Tibial artery (tissue), 4 donors: ENCODE data around the gene THADA.

Experiments
- DNase-seq, 2 donors: peaks; one replicate each; pipeline ENCODE4 v3.0.0-alpha.2; 2019
- H3K27ac ChIP-seq, 2 donors: fragments of 200-600 bp; sonication (generic) in 1 of 2; 1 replicate in 1 of 2; 2 replicates in 1 of 2; pipeline ENCODE4 v1.5.1; 2018 to 2019; ENCODE audit warnings: mild to moderate bottlenecking in 1 of 2
- H3K27me3 ChIP-seq, 2 donors: fragments of 200-600 bp; sonication (generic) in 1 of 2; one replicate each; pipeline versions ENCODE4 v1.5.1 to v1.6.0; 2016 to 2019
- H3K36me3 ChIP-seq, 3 donors: fragments of 200-600 bp; sonication (generic) in 2 of 3; one replicate each; pipeline ENCODE4 v1.5.1; 2016 to 2019; ENCODE audit warnings: mild to moderate bottlenecking in 2 of 3
- H3K4me1 ChIP-seq, 4 donors: fragments of 200-600 bp; sonication (generic) in 2 of 4; 1 replicate in 3 of 4; 2 replicates in 1 of 4; pipeline ENCODE4 v1.5.1; 2016 to 2019
- H3K4me3 ChIP-seq, 2 donors: fragments of 200-600 bp; sonication (generic) in 1 of 2; 1 replicate in 1 of 2; 2 replicates in 1 of 2; pipeline ENCODE4 v1.5.1; 2018 to 2019; ENCODE audit warnings: mild to moderate bottlenecking in 2 of 2
- H3K9me3 ChIP-seq, 3 donors: fragments of 200-600 bp; sonication (generic) in 1 of 3; one replicate each; pipeline ENCODE4 v1.5.1; 2016 to 2019
- CTCF ChIP-seq, 2 experiments: fragments of 200-600 bp in 1 of 2; fragments of 450-650 bp in 1 of 2; IDR thresholded peaks; one replicate each; pipeline ENCODE4 v1.5.1; 2017 to 2019; ENCODE audit warnings: antibody characterized with exemption in 2 of 2, mild to moderate bottlenecking in 1 of 2, moderate library complexity in 1 of 2
- intact Hi-C: fragments of 100-400 bp; cut with DNase I; formaldehyde crosslinking; loops from one replicate; pipeline ENCODE4 v1.15.0; 2023; ENCODE audit warnings: low total_unique reads

Gene THADA

GRCh38 chr2:43612944-43613343, 17.1 kb upstream of the THADA start:
- TF ChIP-seq CTCF (IDR thresholded peaks at IDR 0.05): no peak
- Histone ChIP-seq H3K4me1 (peaks cover 0 to 13% (median 0%) of the 10 kb centered on the region in 4 donors), H3K4me3 (no peak overlapping the region), H3K27me3 (no peaks in the 10 kb centered on the region), H3K27ac (no peak overlapping the region), H3K9me3 (no peaks in the 10 kb centered on the region), H3K36me3 (no peaks in the 10 kb centered on the region)
- DNase-seq: no peak
- intact Hi-C loops: loop anchor here (10.0 kb wide), 2 partner anchors 152 to 272 kb away; no protein-coding TSS in a partner anchor

- intact Hi-C loops: loop anchor here (10.0 kb wide), 2 partner anchors 153 to 273 kb away; no protein-coding TSS in a partner anchor
- no peak overlapping the region for H3K27ac ChIP-seq
Measured at GRCh38 chr2:43611987-43612894, 16.4 kb upstream of the THADA start.

GRCh38 chr2:43610361-43610760, 14.5 kb upstream of the THADA start:
- Histone ChIP-seq H3K4me3 (no peak overlapping the region), H3K4me1 (no peaks in the 10 kb centered on the region), H3K36me3 (no peaks in the 10 kb centered on the region), H3K27me3 (no peaks in the 10 kb centered on the region), H3K27ac (no peak overlapping the region), H3K9me3 (no peaks in the 10 kb centered on the region)
- no peak for TF ChIP-seq CTCF (IDR thresholded peaks at IDR 0.05)
- intact Hi-C loops: loop anchor here (10.0 kb wide), 2 partner anchors 154 to 274 kb away; no protein-coding TSS in a partner anchor
- no peak for DNase-seq

More at GRCh38 chr2:43611987-43612894, 16.4 kb upstream of the THADA start:
- no peak overlapping the region for H3K4me3 ChIP-seq
- no peaks in the 10 kb centered on the region for H3K9me3 ChIP-seq
- no peaks in the 10 kb centered on the region for H3K27me3 ChIP-seq
- no peaks in the 10 kb centered on the region for H3K36me3 ChIP-seq
- DNase-seq: peak; percentile 73 to 76
- H3K4me1 ChIP-seq: peaks cover 0 to 10% (median 0%) of the 10 kb centered on the region in 4 donors
- peak; percentile 72 to 75 for TF ChIP-seq CTCF (IDR thresholded peaks at IDR 0.05)

GRCh38 chr2:43609290-43609918, 13.6 kb upstream of the THADA start:
- intact Hi-C loops: no loop called here
- H3K9me3 ChIP-seq: no peaks in the 10 kb centered on the region
- no peak overlapping the region for H3K4me3 ChIP-seq
- H3K27me3 ChIP-seq: no peaks in the 10 kb centered on the region
- H3K36me3 ChIP-seq: no peaks in the 10 kb centered on the region
- no peaks in the 10 kb centered on the region for H3K4me1 ChIP-seq
- no peak overlapping the region for H3K27ac ChIP-seq
- no peak for DNase-seq
- TF ChIP-seq CTCF (IDR thresholded peaks at IDR 0.05): peak; percentile 62 to 65

GRCh38 chr2:43605851-43606250, 10.0 kb upstream of the THADA start:
- no peak for TF ChIP-seq CTCF (IDR thresholded peaks at IDR 0.05)
- DNase-seq: no peak
- Histone ChIP-seq H3K4me3 (no peak overlapping the region), H3K27ac (no peak overlapping the region), H3K4me1 (no peaks in the 10 kb centered on the region), H3K9me3 (no peaks in the 10 kb centered on the region), H3K27me3 (no peaks in the 10 kb centered on the region), H3K36me3 (no peaks in the 10 kb centered on the region)
- intact Hi-C loops: no loop called here
